Common myeloid progenitor, CD34-positive (primary cell): Measurements from ENCODE around the gene LIPF. TPM values are rescaled to one million over a fixed set of nuclear protein-coding genes. Genes with fewer than 3 reads are reported as not detected.

Source experiments
- CTCF ChIA-PET: fragments of 350-600 bp; sonication (Branson Sonifier 250); formaldehyde crosslinking; loops from one replicate; lab custom pipeline; 2021; ENCODE audit warnings: antibody characterized with exemption; lab: Charles Lee
- POLR2A ChIA-PET: fragments of 350-600 bp; sonication (Branson Sonifier 250); formaldehyde crosslinking; loops from one replicate; lab custom pipeline; 2021; ENCODE audit warnings: antibody characterized with exemption; lab: Charles Lee
- DNase-seq, 3 donors: peaks; one replicate each; pipeline versions ENCODE4 v3.0.0 to v3.0.0-alpha.2; 2013
- H3K27ac ChIP-seq, 2 experiments: 1 replicate in 1 of 2; 2 replicates in 1 of 2; pipeline ENCODE4 v1.7.0; 2013; ENCODE audit warnings: inconsistent platforms in 2 of 2, low read length in 2 of 2, mild to moderate bottlenecking in 2 of 2, low read depth in 1 of 2, moderate library complexity in 1 of 2; ENCODE audit not compliant: severe bottlenecking in 2 of 2, insufficient read depth in 1 of 2, poor library complexity in 1 of 2
- H3K27me3 ChIP-seq, 5 experiments: replicated peaks in 2 of 5; 1 replicate in 3 of 5; 2 replicates in 2 of 5; pipeline versions ENCODE4 v1.6.1 to v1.7.0; 2013; ENCODE audit warnings: low read length in 4 of 5, mild to moderate bottlenecking in 2 of 5, moderate library complexity in 2 of 5, inconsistent platforms in 1 of 5; ENCODE audit not compliant: insufficient read depth in 5 of 5, control insufficient read depth in 4 of 5
- H3K36me3 ChIP-seq, 4 experiments: 1 replicate in 2 of 4; 2 replicates in 2 of 4; pipeline versions ENCODE4 v1.6.1 to v1.7.0; 2013; ENCODE audit warnings: low read length in 3 of 4, control low read depth in 1 of 4, mild to moderate bottlenecking in 1 of 4; ENCODE audit not compliant: control insufficient read depth in 4 of 4, insufficient read depth in 4 of 4
- H3K4me1 ChIP-seq, 4 experiments: 1 replicate in 3 of 4; 2 replicates in 1 of 4; pipeline versions ENCODE4 v1.6.1 to v1.7.1; 2013; ENCODE audit warnings: low read length in 3 of 4, mild to moderate bottlenecking in 3 of 4, control low read depth in 1 of 4, inconsistent platforms in 1 of 4, moderate library complexity in 1 of 4; ENCODE audit not compliant: control insufficient read depth in 4 of 4, insufficient read depth in 4 of 4; ENCODE audit errors: control extremely low read depth in 1 of 4
- H3K4me3 ChIP-seq, 7 experiments: 1 replicate in 4 of 7; 2 replicates in 3 of 7; pipeline versions ENCODE4 v1.5.1 to v1.7.0; 2013; ENCODE audit warnings: mild to moderate bottlenecking in 7 of 7, low read length in 6 of 7, moderate library complexity in 6 of 7, inconsistent platforms in 2 of 7, low read depth in 2 of 7, control low read depth in 1 of 7; ENCODE audit not compliant: insufficient read depth in 4 of 7, control insufficient read depth in 1 of 7; ENCODE audit errors: extremely low read depth in 1 of 7
- H3K9me3 ChIP-seq, 5 experiments: 1 replicate in 4 of 5; 2 replicates in 1 of 5; pipeline versions ENCODE4 v1.6.1 to v1.7.1; 2013; ENCODE audit warnings: low read length in 4 of 5, mild to moderate bottlenecking in 2 of 5, inconsistent platforms in 1 of 5, low read depth in 1 of 5, moderate library complexity in 1 of 5; ENCODE audit not compliant: control insufficient read depth in 4 of 5, insufficient read depth in 2 of 5; ENCODE audit errors: control extremely low read depth in 1 of 5
- WGBS: methylation state at CpG from one replicate; pipeline ENCODE4 v1.1.5; 2013; ENCODE audit not compliant: insufficient coverage; 5-methylcytosine and 5-hydroxymethylcytosine counted together
- polyA plus RNA-seq: library from polyadenylated mRNA; unstranded; fragments of 120-200 nt; gene quantifications from one replicate; pipeline ENCODE4 v1.2.1, GENCODE V29; 2013

LIPF gene
- not detected for polyA plus RNA-seq

GRCh38 chr10:88664142-88664541 is at the start of gene LIPF:
LIPF (plus strand) TSS chr10:88664442; CDS start chr10:88667298, 2,856 bp downstream.
- no CpG with 5 or more reads among the region's 1 CpG for WGBS
- no peak for DNase-seq
- ChIA-PET POLR2A (no interaction called here), CTCF (no interaction called here)
- no peak within 1 kb of the TSS for H3K27ac ChIP-seq
- no peaks in the 10 kb centered on the region for H3K36me3 ChIP-seq
- H3K27me3 ChIP-seq: no peaks in the 10 kb centered on the region
- H3K4me1 ChIP-seq: peaks cover 0 to 2% (median 0%) of the 10 kb centered on the region in 4 experiments
- no peak within 1 kb of the TSS for H3K4me3 ChIP-seq
- H3K9me3 ChIP-seq: peaks cover 0 to 1% (median 0%) of the 10 kb centered on the region in 5 experiments

GRCh38 chr10:88616250-88616977 is 47.8 kb upstream of the LIPF start:
- Histone ChIP-seq H3K9me3 (peaks cover 0 to 4% (median 0%) of the 10 kb centered on the region in 5 experiments), H3K4me3 (no peak overlapping the region), H3K36me3 (no peaks in the 10 kb centered on the region), H3K27ac (no peak overlapping the region), H3K27me3 (no peaks in the 10 kb centered on the region), H3K4me1 (no peaks in the 10 kb centered on the region)
- DNase-seq: peak in 1 of 3 donors; percentile 1
- 97% methylated on average over 14 of the region's 18 CpGs for WGBS
- POLR2A ChIA-PET: no interaction called here
- CTCF ChIA-PET: interaction anchor here (0.9 kb wide), 1 partner anchor 9 kb away, joined by 3 read pairs; no protein-coding TSS in a partner anchor

GRCh38 chr10:88617772-88618300 is 46.4 kb upstream of the LIPF start:
- CTCF ChIA-PET: interaction anchor here (0.6 kb wide), 1 partner anchor 1247 kb away, joined by 3 read pairs; no protein-coding TSS in a partner anchor
- Histone ChIP-seq H3K4me1 (no peaks in the 10 kb centered on the region), H3K27me3 (no peaks in the 10 kb centered on the region), H3K4me3 (no peak overlapping the region), H3K27ac (no peak overlapping the region), H3K9me3 (peaks cover 0 to 4% (median 0%) of the 10 kb centered on the region in 5 experiments), H3K36me3 (no peaks in the 10 kb centered on the region)
- no CpG with 5 or more reads among the region's 1 CpG for WGBS
- POLR2A ChIA-PET: no interaction called here
- DNase-seq: no peak

GRCh38 chr10:88618496-88618895 is 45.7 kb upstream of the LIPF start:
- ChIA-PET POLR2A (no interaction called here), CTCF (no interaction called here)
- no peak for DNase-seq
- H3K27ac ChIP-seq: no peak overlapping the region
- no peak overlapping the region for H3K4me3 ChIP-seq
- no peaks in the 10 kb centered on the region for H3K36me3 ChIP-seq
- no peaks in the 10 kb centered on the region for H3K27me3 ChIP-seq
- 83% methylated on average over 1 of the region's 1 CpG for WGBS
- H3K9me3 ChIP-seq: peaks cover 0 to 4% (median 0%) of the 10 kb centered on the region in 5 experiments
- no peaks in the 10 kb centered on the region for H3K4me1 ChIP-seq

GRCh38 chr10:88620441-88620840 is 43.8 kb upstream of the LIPF start:
- Histone ChIP-seq H3K27ac (no peak overlapping the region), H3K36me3 (no peaks in the 10 kb centered on the region), H3K4me1 (no peaks in the 10 kb centered on the region), H3K4me3 (no peak overlapping the region), H3K9me3 (peaks cover 0 to 4% (median 0%) of the 10 kb centered on the region in 5 experiments), H3K27me3 (no peaks in the 10 kb centered on the region)
- DNase-seq: no peak
- WGBS: no CpG with 5 or more reads among the region's 1 CpG
- ChIA-PET CTCF (no interaction called here), POLR2A (no interaction called here)

GRCh38 chr10:88623835-88624234 is 40.4 kb upstream of the LIPF start:
- no peaks in the 10 kb centered on the region for H3K4me1 ChIP-seq
- no peak overlapping the region for H3K27ac ChIP-seq
- no peaks in the 10 kb centered on the region for H3K27me3 ChIP-seq
- peaks cover 0 to 4% (median 0%) of the 10 kb centered on the region in 5 experiments for H3K9me3 ChIP-seq
- no peak overlapping the region for H3K4me3 ChIP-seq
- CTCF ChIA-PET: no interaction called here
- H3K36me3 ChIP-seq: no peaks in the 10 kb centered on the region
- no peak for DNase-seq
- POLR2A ChIA-PET: no interaction called here
- no CpG with 5 or more reads among the region's 2 CpGs for WGBS

- no peaks in the 10 kb centered on the region for H3K4me1 ChIP-seq
- CTCF ChIA-PET: no interaction called here
- peaks cover 0 to 7% (median 1%) of the 10 kb centered on the region in 5 experiments for H3K9me3 ChIP-seq
- POLR2A ChIA-PET: no interaction called here
- no peak for DNase-seq
- H3K36me3 ChIP-seq: no peaks in the 10 kb centered on the region
- no peaks in the 10 kb centered on the region for H3K27me3 ChIP-seq
- no peak overlapping the region for H3K4me3 ChIP-seq
- no peak overlapping the region for H3K27ac ChIP-seq
Observed at GRCh38 chr10:88624840-88625239, 39.4 kb upstream of the LIPF start.
